ENCODE results near the gene FCF1.
A peak's percentile ranks its signal among the peaks of the same experiment; 100 is the strongest.

FCF1 gene

DNA sequence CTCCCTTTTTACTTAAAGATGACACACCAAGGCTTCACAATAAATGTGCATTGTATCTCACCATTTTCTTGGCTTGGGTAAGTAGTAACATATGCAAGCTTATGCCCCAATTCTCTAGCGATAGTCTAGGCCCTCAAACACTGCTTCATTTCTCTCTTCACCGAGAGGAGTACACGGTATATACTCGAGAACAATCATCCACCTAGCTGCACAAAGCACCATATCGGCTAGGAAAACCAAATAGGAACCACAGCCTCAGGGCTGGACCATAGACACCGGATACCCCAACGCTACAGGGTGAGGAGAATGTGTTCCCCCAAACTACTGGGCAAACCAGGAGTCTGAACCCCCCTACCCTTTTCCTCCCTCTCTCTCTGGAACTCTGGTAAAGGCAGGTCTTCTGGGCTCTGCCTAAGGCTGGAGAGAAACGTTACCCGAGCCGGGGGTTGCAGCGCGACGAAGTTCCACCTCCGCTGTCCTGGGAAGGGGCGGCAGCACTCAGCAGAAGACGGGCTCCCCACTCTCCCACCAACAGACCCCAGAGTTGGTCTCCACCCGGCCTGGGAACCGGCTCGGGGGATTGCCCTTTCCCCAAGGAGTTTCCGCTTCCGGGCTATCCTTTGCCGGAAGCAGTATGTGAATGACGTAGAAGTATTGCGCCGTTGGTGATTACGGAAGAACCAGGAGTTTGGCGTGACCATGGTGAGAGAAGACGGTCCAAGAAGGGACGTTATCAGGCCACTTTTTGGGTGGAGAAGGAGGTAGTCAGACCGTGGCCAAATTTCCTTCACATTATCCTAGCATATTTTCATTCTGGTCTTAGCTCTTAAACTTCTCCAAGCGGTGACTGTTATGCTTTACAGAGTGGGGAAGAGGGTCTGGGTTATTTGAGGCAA, at the start of gene FCF1, which contains the start of gene AREL1:
Gene FCF1 (plus strand): TSS at position 646 of the 896 bp plus-strand sequence. CDS start 54 bp downstream, at position 700.
Gene AREL1 (minus strand): TSS at position 582 of the 896 bp plus-strand sequence. CDS start 27,465 bp downstream, outside the sequence.
- peak; percentile 75 to 82 for DNase-seq

DNA sequence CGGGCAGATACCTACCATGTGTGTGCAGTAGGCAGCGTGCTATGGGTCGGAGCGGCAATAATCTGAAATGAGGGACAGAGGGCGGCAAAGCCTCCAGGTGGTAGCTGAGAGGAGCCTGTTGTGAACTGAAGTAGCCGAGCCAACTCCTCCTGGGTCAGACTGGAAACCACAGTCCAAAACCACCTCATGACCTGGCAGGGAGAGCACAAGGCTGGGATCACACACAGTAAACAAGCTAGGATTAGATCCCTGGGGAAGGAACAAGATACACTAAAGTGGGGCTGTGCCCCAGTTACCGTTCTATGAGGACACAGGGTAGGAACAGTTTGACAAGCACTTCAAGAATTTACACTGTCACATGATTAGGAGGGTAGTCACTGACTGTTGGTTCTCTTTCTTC, 49.1 kb upstream of the FCF1 start:
- DNase-seq = no peak

DNA sequence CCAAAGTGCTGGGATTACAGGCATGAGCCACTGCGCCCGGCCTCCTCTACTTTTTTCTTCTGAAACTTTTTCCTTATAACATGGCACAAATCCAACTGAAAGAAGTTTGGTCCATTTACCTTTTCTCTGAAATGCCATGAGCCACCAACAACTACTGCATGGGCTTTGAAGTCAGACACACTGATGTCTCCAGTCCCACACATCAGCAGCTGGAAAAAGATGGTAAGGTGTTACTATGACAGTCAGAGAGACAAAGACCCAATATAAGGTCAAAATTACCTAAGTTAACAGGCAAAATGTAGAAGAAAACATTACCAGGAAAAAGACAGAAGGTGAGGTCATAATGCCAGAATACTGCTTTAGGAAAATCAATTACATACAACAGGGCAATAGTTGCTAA, 48.2 kb upstream of the FCF1 start:
- DNase-seq = no peak

DNA sequence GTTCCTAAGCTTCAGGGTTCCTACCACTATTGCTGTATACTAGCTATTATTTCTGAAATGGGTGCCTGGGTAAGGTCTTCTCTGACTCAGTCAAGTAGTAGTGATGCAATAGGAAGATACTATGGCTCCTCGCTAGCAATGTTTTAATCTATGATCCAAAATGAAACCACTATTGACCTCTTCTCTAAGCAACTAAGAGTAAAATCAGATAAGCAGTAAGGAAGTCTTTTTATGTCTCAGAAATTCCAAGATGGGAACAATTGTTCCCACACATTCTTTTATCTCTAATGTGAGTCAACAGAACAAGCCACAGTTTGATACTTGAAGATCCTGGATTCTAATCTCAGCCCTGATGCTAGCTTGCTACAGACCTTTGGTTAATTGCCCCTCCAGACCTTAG, 45.2 kb upstream of the FCF1 start:
- DNase-seq = no peak

DNA sequence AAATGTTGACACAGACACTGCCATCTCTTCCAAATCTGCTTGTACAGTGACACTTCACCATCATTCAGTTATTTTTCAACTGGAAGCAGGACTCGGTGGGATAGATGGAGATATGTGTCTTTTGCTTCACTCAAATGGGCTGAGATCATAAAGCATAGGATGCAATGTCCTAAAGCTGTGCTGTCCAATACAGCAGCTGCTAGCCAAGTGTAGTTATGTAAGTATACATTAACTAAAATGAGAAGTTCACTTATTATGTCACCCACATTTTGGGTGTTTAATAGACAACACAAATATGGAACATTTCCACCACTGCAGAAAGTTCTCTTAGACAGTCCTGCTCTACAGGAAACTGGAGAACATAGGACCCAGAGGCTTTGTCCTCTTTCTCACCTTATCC, 43.7 kb upstream of the FCF1 start:
- no peak for DNase-seq

DNA sequence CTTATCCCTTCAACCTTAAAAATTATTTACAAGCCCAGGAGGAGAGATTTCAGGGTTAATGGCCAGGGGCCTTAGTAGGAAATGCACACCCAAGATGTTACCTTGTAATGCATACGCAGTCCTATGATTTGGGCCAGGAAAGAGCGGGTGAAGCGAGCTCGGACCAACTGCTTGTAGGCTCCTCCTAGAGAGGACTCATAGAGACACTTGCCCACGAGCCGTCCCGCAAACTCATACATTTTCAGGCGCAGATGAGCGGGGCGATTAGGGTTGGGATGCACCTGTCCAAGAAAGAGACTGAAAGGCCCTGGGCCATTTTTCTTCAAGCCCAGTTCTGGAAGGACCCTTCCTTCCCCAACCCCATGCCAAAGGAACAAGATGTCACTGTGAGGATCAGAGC, 43.1 kb upstream of the FCF1 start:
- DNase-seq = no peak

GRCh38 chr14:74670726-74671411, 42.1 kb upstream of the FCF1 start:
- no peak for DNase-seq

- no peak for DNase-seq
Measured at GRCh38 chr14:74671789-74672188, 41.2 kb upstream of the FCF1 start.

DNA sequence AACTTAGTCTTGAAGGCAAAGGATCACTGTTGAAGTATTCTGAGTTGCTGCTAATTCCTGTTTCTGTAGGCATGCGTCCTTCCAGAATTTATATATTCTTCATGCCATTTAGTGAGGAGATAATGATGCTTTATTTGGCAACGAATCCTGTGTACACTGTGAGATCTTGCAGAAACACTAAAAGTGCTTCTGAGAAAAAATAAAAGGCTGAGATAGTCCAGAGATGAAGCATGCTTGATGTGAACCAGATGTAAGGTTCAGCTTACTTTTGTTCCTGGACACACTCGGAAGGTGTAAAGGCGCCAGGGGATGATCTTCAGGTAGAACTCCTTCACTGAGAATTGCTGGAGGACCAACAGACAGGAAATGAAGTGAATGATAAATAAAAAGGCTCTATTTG, 39.2 kb upstream of the FCF1 start:
- no peak for DNase-seq

DNA sequence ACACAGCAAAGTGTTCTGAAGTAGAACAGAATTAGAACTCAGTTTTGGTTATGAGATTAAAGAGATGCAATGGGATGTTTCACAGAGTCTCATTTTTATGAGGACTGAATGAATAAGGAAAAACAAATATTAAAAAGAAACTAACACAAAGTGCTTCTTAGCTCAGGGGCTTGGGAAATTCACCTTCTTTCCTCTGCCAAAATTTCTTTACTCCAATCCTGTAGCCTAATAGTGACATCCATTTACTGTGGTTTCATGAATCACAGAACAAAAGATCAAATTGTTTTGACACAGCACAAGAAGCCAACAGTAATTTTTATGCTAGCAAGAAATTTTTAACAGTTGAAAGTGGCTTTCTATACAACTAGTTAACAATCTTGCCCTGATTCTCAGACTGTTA, 37.7 kb upstream of the FCF1 start:
- no peak for DNase-seq

DNA sequence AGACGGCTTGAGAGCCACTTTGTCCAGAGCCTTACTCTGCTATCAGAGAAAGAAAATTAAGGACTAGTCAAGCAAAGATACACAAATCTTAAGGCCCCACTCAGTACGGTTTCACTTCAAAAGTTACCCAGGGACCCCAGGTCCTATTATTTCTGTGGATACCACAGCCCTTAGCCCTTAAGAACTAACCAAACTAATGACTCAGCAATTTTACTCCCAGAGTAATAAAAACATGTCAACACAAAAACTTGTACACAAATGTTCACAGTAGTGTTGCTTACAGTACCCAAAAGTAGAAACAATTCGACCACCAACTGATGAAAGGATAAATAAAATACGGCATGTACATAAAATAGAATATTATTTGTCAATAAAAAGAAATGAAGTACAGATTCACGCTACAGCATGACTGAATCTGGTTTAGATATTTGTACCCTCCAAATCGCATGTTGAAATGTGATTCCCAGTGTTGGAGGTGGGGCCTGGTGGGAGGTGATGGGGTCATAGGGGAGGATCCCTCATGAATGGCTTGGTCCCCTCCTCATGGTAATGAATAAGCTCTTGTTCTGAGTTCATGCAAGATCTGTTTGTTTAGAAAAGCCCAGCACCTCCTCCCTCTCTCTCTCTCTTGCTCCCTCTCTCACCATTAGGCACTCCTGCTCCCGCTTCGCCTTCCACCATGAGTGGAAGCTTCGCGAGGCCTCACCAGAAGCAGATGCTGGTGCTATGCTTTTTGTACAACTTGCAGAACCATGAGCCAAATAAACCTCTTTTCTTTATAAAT, 30.6 kb upstream of the FCF1 start:
- no peak for DNase-seq

- no peak for DNase-seq
Measured at GRCh38 chr14:74683406-74683805, 29.5 kb upstream of the FCF1 start.

DNA sequence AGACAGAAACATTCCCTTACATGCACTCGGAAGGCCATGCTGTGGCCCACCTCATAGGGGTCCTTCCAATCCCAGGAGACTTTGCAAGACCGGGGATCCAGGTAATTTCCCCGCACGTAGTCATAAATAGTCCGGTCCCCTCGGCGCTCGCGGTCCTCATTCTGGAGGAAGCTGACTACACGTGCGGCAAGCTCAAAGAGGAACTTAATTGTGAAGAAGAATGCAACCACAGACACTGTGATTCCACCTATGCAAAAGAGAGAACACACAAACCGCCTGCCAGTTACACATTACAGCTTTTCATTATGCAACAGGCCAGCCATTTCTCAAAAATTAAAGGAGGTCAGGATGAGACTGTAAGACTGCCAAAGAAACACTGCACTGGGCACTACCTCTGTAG, 28.5 kb upstream of the FCF1 start:
- no peak for DNase-seq

DNA sequence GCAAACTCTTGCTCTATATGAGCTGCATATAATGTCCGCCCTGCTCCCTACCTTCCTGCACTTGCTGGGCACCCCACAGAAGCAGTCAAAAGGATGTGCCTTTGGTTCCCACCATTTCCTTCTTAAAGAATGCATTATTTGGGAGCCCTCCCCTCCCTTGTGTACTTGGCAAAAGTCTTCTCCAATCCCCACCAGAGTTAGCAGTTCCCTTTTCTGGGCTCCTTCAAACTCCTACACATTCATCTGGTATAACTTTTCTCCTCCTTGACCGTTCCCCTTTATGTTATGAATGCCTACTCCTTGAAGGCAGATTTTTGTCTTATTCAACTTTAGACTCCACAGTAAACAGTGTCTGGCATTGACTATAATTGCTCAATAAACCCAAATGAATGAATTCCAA, 27.9 kb upstream of the FCF1 start:
- no peak for DNase-seq

DNA sequence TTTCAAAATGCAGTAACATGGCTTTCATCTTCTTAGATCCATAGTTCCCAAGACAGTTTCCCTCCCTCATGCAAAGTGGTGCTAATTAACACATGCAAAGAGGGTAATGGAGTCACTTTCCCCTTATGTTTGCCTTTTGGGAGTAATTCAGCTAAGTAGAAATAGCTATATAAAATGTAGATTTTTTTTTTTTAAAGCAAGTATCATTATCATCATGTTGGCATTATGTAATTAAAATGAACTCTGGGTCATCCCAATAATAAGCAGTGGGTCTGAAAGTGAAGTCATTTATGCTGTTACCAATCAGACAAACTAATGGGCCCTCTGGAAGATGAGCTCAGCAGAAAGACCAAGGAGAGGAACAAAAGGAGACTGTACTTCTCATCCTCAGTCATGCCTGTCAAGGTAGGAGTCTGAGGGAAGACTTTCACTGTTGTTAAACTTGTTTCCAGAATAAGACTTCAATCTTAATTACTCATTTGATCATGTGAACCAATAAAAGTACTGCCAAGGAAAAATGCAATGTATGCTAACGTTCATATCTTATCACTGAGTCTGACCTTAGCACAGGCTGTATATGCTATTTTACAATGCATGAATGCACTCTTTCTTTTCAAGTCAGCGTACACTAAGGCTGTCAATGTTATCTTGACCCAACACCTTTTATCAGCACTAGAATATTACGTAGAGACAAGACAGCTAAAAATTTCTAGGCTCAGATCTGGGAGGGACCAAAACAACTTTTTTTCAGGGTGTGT, 26.8 kb upstream of the FCF1 start:
- no peak for DNase-seq

- DNase-seq = no peak
Measured at GRCh38 chr14:74691456-74691855, 21.5 kb upstream of the FCF1 start.

GRCh38 chr14:74693191-74693590, 19.8 kb upstream of the FCF1 start:
- no peak for DNase-seq

- DNase-seq = no peak
Measured at GRCh38 chr14:74695406-74695805, 17.5 kb upstream of the FCF1 start.

DNA sequence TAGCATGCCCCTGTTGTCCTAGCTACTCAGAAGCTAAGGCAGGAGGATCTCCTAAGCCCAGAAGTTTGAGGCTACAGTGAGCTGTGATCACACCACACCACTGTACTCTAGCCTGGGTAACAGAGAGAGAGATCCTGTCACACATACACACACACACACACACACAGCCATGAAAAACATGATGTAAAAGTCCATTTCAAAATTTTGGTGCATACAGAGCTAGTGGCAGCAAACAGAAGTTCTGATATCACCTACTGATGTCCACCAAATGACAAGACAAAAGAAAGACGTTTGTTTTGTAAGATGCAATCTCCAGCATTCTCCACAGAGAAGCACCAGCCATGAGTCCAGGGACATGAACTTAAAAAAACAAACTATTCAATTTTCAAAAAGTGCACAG, 15.9 kb upstream of the FCF1 start:
- DNase-seq = no peak

DNA sequence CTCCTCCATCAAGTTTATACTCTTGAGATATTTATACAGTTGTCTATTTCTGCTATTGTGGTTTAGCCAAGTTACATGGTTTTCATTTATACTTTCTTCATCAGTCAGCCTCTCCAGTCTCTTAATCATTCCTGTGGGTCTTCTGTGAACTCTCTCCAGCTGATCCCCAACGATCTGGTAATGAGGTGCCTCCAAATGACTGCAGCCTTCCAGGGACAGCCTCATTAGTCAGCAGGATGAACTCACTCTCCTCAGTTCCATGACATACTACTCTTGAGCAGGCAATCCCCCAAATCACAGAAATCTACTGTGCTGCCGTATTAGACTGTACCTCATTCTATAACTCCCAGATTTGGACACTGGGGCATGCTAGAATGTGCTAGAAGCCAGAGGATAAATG, 15.4 kb upstream of the FCF1 start:
- DNase-seq = no peak

GRCh38 chr14:74697976-74698375, 15.0 kb upstream of the FCF1 start:
- no peak for DNase-seq

DNA sequence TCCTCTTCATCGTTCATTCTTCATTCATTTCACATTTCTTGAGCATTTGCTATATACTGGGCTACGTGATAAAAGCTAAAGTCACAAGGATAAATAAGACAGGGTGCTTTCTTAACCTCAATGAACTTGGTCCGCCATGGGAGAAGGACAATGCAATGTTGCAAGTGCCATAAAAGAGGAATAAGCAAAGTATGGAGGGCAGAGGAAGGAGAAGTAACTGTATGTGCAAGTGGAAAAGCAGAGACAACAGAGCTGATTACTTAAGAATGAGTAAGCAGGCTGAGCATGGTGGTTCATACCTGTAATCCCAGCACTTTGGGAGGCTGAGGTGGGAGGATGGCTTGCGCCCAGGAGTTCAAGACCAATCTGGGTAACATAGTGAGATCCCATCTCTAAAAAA, 14.5 kb upstream of the FCF1 start:
- DNase-seq = no peak

- no peak for DNase-seq
Measured at GRCh38 chr14:74702293-74702692, 10.7 kb upstream of the FCF1 start.

Measured in activated CD4-positive, alpha-beta T cell treated with anti-CD3 and anti-CD28 coated beads, Interleukin-2, amount 50 U/mL, for 48 hours (primary cell).